ENCODE measurements around the gene NTS.

Gene NTS

GRCh38 chr12:85874031-85874461 is at the start of gene NTS:
Gene NTS, plus strand, starts transcription at chr12:85874295. Its CDS starts 109 bp downstream, at chr12:85874404.
- no peak for DNase-seq (ENCODE audit: low read depth, low spot score)

- DNase-seq (ENCODE audit: low read depth, low spot score) = no peak
These were observed 48.3 kb upstream of the NTS start for GRCh38 chr12:85825746-85826145.

GRCh38 chr12:85828576-85828975 is 45.5 kb upstream of the NTS start:
- no peak for DNase-seq (ENCODE audit: low read depth, low spot score)

GRCh38 chr12:85829391-85829790 is 44.7 kb upstream of the NTS start:
- no peak for DNase-seq (ENCODE audit: low read depth, low spot score)

GRCh38 chr12:85831327-85831990 is 42.6 kb upstream of the NTS start:
- no peak for DNase-seq (ENCODE audit: low read depth, low spot score)

GRCh38 chr12:85833579-85833978 is 40.5 kb upstream of the NTS start:
- no peak for DNase-seq (ENCODE audit: low read depth, low spot score)

- no peak for DNase-seq (ENCODE audit: low read depth, low spot score)
These were observed 39.7 kb upstream of the NTS start for GRCh38 chr12:85834378-85834777.

GRCh38 chr12:85835426-85836196 is 38.5 kb upstream of the NTS start:
- no peak for DNase-seq (ENCODE audit: low read depth, low spot score)

- DNase-seq (ENCODE audit: low read depth, low spot score) = no peak
These were observed 37.7 kb upstream of the NTS start, which contains the start of gene RASSF9 for GRCh38 chr12:85836197-85837090. Gene RASSF9, minus strand, starts transcription at chr12:85836409. Its CDS starts 208 bp downstream, at chr12:85836201.

- no peak for DNase-seq (ENCODE audit: low read depth, low spot score)
These were observed 30.3 kb upstream of the NTS start for GRCh38 chr12:85843606-85844310.

- no peak for DNase-seq (ENCODE audit: low read depth, low spot score)
These were observed 24.8 kb upstream of the NTS start for GRCh38 chr12:85849344-85849743.

- no peak for DNase-seq (ENCODE audit: low read depth, low spot score)
These were observed 18.8 kb upstream of the NTS start for GRCh38 chr12:85855305-85855704.

GRCh38 chr12:85856966-85857365 is 17.1 kb upstream of the NTS start:
- no peak for DNase-seq (ENCODE audit: low read depth, low spot score)

- no peak for DNase-seq (ENCODE audit: low read depth, low spot score)
These were observed 8.2 kb upstream of the NTS start for GRCh38 chr12:85865890-85866289.

- DNase-seq (ENCODE audit: low read depth, low spot score) = no peak
These were observed 6.9 kb upstream of the NTS start for GRCh38 chr12:85866986-85867776.

- DNase-seq (ENCODE audit: low read depth, low spot score) = no peak
These were observed 1.5 kb upstream of the NTS start for GRCh38 chr12:85872497-85873091.

- DNase-seq (ENCODE audit: low read depth, low spot score) = no peak
These were observed 3.4 kb downstream of the NTS start for GRCh38 chr12:85877459-85877858.

- DNase-seq (ENCODE audit: low read depth, low spot score) = no peak
These were observed 9.7 kb downstream of the NTS start for GRCh38 chr12:85883763-85884162.

GRCh38 chr12:85894653-85895052 is 20.6 kb downstream of the NTS start:
- DNase-seq (ENCODE audit: low read depth, low spot score) = no peak

GRCh38 chr12:85920324-85920947 is 46.3 kb downstream of the NTS start:
- no peak for DNase-seq (ENCODE audit: low read depth, low spot score)
